GM18499 (cell line): ENCODE data around the gene PPT2.
"Not testable (repeated sequence)": the region's sequence is repeated elsewhere in the genome, so short reads cannot be mapped to it uniquely, and the experiment has no call there.

Experiments
- ATAC-seq: cut with Tn5 transposase; IDR thresholded peaks from one replicate; pipeline ENCODE4 v1.9.1; 2021; ENCODE audit warnings: moderate number of reproducible peaks; ENCODE audit not compliant: insufficient read depth, unreplicated experiment

The PPT2 gene

DNA sequence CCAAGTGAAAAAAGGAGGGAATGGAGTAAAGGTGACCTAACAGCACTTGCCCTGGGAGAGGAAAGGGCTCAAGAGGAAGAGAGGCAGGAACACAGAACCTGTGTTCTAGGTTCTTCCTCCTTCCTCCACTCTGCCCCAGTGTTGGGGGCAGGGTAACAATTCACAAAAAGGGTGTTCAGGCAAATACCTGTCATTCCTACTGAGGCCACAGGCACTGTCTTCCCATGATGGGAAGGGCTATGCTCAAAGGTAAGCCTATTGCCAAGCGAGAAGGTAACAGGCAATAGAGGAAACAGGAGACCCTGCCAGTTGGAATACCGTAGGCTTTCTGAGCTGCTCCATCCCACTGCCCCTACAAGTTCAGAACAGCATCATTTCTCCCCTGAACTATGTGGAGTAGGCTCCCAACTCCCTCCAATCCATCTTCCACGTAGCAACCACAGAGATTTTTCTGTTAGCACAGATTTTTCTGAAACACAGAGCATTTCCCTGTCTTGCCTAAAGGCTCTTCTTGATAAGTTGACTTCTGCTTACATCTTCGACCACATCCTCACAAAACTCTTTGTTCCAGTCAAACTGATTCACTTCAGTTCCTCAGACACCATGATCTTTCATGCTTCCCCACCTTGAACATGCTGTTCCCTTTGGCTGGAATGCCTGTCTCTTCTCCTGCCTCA is 19.2 kb downstream of the PPT2 start:
- no peak for ATAC-seq

DNA sequence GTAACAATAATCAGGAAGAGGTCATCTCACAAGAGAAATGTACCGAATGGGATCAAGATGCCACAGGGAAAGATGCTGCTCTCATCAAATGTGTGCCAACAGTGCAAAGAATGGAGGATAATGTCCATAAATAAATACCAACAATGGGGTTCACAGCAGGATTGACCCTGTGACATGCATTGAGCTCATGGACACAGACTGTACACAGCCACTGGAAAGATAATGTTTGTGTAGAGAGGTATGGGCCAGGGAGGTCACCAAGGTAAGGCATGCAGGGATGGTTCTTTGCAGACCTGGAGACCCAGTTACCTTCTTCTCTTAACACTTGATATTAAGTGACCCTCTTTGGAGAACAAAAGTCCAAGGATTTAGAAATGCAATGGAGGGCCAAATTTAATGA is 20.5 kb downstream of the PPT2 start:
- no peak for ATAC-seq

DNA sequence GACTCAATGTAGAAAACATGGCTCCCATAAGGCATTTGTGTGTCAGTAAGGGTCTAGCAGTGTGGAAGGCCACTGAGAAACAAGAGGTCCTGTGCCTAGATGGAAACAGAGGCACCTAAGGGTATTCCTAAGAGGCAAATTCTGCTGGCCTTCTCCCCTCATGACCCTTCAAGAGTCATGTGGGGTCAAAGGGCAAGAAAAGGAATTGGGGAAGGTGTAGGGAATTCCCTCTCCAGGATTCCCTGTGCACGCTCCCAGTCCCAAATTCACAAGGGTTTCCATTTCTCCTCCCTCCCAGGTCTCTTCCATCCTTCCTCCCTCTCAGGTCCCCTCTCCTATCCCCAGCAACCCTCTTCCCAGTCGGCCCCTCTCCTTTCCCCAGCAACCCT is 21.4 kb downstream of the PPT2 start:
- ATAC-seq: no peak

DNA sequence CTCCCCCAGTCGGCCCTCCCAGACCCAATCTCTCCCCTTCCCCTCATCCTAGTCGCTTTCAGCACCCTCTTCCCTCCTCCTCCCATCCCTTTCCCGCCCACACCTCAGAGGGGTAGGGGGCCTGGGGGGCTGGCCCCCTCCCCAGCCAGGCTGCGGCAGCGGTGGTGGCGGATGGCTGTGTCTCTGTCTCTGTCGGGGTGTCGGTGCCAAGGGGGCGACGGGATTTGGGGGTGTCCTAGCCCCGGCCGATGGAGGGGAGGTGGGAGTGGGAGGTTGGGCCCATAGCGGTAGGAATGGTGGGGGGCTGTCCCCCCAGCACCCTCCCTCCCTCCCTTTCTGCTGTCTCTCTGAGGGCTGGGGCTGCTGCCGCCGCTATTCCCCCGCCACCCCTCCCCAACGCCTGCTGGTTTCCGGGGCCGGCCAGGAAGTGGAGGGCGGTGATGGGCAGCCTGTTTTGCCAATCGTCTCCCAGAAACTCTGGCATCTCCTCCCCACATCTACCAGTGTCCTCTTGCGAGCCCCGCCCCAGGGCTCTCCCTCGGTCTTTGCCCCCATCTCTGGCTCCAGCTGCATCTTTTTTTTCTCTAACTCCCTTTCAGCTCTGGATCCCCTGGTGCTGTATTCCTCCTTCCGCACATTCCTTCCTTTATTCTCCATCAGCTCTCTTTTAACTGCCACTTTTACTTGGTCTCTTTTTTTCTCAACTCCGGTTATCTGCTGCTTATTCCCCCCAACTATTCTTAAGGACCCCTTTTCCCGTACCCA is 22.0 kb downstream of the PPT2 start, which contains the start of gene AGPAT1:
Gene AGPAT1, minus strand, starts transcription at position 374 of the 765 bp plus-strand sequence. CDS start 4,588 bp downstream, outside the sequence.
- ATAC-seq: no peak

DNA sequence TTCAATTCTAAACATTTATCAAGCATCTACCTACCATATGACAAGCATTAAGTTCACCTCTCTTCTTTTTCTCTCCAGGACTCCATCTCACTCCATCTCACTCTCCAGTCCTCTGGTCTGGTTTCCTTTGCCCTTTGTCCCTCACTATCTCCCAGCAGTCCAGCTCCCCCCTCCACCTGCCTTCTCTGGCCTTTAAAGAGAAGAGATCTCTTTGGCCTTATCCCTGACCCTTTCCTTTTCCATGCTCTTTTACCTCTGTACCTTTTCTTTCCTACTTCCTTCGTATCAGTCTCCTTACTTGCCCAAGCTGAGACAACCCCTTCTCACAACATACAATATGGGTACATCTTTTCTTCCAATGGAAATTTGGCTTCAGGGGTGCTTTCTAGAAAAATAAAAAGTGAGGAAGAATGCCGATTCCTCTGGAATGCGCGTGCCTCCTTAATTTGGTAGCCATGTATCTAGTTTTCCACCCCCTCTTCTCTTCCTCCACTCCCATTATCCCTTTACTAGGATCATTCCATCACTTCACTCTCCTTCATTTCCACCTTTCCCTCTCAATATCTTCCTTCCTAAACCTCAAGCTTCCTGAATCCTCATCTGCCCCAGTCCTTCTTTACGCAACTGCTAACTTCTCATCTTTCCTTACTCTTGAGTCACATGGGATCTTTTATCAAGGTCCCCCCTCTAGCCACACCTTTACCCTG is 22.7 kb downstream of the PPT2 start:
- no peak for ATAC-seq

DNA sequence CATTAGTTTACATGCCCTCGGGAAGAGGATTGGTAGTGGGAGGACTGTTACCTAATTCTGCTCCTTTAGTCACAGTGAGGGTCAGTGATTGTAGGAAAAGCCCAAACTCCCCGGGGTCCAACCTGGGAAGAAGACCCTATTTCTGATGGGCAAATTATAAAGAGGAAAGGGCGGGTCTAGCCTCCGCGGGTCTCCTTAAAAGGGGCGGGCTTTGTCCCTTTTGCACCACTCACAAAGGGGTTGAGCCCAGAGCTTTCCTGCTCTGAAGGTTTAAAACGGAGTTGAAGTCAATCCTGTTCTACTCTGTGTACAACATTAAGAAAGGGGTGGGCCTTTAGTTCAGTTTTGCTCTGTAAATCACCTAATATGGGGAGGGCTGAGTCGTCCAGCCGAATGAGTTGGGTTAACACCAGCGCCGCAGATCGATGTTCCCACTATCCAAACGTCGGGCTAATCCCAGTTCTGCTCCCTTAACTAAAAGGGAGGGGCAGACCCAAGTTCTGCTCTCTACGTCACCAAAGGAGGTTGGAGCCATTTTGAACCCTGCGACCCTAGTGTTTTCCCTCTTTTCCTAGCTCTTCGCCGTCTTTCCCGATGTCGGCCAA is 23.3 kb downstream of the PPT2 start:
- ATAC-seq: no peak

DNA sequence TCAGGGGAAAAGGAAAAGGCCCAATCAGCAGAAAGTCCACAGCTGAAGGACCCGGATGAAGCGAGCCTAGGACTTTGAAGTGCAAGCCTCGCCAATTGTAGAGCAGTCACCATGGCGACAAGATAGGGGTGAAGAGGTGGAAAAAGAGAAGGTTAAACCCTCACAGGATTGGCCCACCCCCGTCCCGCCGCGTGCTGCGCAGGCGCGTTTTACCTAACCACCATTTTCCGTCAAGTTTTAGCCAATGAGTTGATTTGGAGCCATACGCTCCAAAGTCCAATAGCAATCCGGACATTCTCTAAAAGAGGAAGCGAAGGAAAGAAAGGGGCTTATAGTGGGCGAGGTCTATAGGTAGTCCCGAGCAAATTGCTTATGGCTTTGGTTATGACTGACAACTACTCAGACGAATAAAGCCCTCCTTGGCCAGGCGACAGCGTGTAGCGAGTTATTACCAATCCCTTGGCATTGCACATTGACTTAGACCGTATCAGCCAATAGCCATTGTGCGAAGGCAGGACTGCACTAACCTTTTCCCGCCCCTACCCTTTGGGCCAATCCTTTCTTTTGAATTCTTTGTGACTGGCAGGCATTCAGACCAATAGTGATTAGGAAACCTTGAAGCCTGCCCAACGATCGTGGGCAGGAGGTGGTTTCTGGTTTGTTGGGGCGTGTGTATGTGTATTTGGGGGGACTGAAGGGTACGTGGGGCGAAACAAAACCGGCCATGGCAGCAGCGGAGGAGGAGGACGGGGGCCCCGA is 24.0 kb downstream of the PPT2 start, which contains the start of gene RNF5:
Gene RNF5, plus strand, starts transcription at position 618 of the 759 bp plus-strand sequence. Its CDS starts 107 bp downstream, at position 725.
- peak; percentile 82 for ATAC-seq

DNA sequence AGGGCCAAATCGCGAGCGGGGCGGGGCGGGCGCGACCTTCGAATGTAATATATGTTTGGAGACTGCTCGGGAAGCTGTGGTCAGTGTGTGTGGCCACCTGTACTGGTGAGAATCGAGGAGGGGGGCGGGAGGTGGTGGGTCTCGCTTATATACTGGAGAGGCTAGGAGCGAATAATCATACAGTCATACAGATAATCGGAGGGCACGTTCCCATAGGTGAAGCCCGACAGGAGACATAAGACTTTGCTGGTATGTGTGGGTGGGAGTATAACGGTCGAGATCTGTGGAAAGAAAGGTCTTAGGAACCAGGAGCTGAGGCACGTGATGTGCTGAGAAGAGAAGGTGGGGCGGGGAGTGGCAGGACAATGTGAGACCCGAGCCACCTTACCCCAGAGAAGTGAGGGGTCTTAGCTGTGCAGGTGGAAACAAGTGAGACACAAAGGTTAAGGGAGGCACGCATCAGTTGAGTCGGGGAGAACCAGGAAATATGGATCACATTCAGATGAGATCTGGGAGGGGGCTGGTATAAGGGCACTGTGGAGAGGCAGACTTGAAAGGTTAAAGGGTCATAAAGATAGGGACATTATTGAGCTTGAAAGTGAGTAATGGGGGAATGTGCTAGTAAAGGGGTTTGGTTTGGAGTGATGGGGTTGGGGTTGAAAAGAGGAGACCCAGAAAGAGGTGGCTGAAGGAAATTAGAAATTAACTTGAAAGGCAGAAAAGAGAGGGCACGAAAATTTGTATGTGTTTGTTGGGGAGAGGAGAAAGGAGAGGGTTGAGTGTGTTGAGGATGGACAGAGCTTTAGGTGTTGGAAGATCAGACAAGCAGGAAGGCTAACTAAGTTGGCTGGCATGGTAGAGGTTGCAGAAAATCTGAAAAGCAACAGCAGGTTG is 24.9 kb downstream of the PPT2 start:
- no peak for ATAC-seq

DNA sequence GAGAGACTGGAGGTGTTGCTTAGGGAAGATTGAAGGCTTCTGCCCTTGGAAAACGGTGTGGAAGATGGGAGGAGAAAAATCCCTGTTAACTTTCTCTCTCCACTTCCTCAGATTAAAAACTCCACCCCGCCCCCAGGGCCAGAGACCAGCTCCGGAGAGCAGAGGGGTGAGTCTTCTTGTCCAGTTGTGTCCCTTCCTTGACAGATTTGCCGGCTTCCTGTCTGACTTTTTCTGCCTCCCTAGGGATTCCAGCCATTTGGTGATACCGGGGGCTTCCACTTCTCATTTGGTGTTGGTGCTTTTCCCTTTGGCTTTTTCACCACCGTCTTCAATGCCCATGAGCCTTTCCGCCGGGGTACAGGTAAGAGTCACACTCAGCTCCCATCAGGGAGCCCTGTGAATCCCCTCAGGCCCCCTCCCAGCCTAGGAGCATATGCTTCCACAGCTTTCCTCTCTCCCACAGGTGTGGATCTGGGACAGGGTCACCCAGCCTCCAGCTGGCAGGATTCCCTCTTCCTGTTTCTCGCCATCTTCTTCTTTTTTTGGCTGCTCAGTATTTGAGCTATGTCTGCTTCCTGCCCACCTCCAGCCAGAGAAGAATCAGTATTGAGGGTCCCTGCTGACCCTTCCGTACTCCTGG is 25.9 kb downstream of the PPT2 start:
- no peak for ATAC-seq

DNA sequence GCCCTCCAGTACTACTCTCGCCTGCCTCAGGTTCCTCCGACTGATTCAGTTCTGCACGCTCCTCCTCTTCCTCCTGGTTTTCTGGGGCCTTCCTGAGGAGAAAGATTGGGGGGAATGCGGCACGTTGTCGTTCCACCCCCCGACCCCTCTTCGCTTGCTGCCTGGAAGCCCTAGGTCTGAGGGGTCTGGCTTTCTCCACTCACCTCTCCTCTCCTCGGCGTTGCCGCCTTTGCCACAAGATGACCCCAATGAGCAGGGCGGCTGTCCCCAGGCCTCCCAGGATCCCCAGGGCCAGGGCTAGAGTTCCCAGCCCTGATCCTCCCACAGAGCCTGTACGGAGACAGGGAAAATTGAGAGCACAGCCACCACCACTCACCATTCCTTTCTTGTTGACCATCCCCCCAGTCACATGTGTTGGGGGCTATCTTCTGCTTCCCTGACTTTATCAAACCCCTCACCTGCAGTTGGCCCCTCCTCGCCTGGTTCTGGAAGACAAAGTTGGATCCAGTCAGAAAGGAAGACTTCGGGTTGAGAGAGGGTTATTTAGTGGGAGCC is 27.3 kb downstream of the PPT2 start:
- no peak for ATAC-seq

DNA sequence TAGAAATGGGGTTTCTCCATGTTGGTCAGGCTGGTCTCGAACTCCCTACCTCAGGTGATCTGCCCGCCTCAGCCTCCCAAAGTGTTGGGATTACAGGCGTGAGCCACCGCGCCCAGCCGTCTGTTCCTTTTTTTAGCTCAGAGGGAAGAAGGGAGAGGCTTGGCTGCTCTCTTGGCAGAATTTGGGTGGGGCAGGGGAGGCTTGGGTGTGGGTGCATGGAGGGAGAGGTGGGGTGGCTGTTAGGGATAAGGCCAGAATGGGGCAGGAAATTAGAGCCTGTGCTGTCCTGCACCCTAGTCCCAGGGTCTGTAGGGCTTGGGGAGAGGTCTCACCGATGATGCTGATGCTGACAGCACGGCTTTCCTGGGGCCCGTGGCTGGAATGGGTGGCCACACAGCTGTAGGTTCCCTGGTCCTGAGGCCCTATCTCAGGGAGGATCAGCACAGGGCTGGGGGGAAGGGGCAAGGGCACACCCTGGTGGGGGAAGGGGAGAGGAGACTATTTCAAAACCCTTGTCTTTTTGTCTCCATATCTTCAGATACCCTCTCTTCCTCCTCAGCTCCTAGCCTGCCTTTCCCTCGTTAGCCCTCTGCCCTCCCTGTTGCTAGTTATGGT is 28.1 kb downstream of the PPT2 start:
- ATAC-seq: no peak

DNA sequence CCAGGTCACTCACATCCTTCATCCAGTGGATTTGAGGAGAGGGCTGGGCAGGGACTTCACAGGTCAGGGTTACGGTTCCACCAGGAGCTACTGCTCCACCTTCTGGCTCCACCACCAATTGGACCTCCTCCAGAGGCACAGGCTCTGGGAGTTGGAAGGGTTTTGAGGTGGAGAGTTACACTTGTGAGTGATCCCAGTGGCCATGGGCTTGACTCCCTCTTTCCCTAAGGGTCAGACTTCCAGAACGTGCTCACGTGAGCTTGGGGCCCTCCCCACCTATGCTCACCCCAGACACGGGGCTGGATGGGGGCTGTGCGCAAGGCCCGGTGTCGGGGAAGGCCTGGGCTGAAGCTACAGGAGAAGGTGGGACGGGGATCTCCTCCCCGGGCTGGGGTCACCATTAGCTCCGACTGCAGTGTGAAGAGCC is 28.6 kb downstream of the PPT2 start:
- no peak for ATAC-seq

DNA sequence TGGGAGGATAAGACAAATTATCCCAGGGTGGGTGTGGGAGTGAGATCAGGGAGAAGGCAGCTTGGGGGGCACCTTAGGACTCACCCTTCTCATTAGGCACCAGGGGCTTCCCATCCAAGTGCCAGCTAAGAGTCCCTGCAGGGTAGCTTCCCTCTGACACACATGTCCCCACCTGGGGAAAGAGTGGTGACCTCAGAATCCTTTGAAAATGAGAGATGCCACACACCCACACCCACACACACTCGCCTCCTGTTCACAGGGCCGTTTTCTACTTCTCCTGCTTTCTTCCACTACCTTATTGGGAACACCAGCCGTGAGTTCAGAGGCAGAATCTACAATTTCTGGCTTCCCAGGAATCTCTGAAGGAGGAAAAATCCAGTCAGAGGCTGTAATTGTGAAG is 29.1 kb downstream of the PPT2 start:
- ATAC-seq: no peak

DNA sequence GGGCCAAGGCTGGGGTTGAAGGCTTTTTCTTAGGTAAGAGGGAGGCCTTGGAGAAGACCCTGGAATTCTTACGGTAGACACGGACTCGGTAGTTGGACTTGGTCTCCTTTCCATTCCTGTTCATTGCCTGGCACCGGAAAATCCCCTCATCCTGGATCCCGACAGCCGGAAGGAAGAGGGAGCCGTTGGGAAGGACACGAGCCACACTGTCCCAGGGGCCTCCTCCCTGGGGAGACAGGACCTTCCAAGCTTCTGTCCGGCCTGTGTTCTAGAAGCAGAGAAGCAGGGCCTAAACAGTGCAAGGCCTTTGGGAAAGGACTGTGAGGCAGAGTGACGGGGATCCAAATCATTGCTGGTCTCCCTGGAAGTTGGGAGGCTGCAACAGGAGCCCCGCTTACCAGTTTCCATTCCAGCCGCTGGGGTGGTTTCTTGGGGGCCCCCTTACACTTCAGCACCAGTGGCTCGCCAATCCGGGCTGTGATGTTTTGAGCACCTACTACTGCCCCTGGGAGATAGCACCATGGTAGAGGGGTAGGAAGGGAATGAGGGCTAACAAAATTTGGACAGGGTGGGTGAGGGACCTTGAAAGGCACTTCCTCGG is 29.6 kb downstream of the PPT2 start:
- ATAC-seq: no peak

DNA sequence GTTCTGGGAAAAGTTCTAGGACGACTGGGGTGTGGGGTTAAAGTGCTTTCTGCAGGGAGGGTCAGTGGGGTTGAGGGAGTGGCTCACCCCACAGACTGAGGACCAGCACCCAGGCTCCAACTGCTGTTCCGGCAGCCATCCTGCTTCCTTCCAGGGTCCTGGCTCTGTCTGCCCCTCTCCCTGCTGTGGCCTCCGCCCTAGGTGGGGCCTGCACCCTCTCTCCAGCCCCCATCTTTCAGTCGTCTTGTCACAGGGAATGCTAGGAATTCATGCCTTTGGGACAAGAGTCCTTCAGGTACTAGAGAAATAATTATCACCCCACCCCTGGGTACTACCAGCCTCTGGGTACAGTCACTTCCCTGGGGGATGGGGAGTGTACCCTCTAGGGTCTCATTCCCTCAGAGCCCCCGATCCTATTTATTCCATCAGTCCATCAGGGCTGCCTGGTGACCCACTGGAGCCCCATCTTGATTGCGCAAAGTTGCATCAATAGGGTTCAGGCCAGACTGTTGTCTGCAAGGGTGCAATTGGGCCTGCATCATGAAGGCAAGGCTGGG is 30.2 kb downstream of the PPT2 start, which contains the start of gene AGER:
Gene AGER, minus strand, starts transcription at position 170 of the 557 bp plus-strand sequence. Its CDS starts 31 bp downstream, at position 139.
- ATAC-seq: no peak

DNA sequence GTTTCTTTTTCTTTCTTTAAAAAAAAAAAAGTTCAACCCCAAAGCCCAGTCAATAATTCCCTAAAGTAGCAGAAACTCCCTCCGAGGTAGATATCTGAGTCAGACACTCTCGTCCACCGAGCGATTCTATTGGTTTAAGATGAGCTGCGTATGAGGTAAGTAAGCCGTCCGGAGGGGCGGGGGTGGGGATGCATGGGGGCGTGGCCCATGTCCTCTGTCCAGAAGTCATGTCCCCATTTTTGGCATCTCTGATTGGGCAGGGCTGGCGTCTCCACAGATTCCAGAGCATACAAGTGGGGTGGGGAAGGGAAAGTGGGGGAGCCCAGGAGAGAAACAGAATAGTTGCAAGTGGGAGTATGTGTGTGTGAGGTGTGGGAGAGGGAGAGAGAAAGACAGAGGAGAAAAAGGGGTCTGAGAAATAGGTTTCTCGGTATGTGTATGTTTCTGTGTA is 31.8 kb downstream of the PPT2 start:
- ATAC-seq: not testable (repeated sequence)
